ENCODE data around the gene ZNF335.

The ZNF335 gene

DNA sequence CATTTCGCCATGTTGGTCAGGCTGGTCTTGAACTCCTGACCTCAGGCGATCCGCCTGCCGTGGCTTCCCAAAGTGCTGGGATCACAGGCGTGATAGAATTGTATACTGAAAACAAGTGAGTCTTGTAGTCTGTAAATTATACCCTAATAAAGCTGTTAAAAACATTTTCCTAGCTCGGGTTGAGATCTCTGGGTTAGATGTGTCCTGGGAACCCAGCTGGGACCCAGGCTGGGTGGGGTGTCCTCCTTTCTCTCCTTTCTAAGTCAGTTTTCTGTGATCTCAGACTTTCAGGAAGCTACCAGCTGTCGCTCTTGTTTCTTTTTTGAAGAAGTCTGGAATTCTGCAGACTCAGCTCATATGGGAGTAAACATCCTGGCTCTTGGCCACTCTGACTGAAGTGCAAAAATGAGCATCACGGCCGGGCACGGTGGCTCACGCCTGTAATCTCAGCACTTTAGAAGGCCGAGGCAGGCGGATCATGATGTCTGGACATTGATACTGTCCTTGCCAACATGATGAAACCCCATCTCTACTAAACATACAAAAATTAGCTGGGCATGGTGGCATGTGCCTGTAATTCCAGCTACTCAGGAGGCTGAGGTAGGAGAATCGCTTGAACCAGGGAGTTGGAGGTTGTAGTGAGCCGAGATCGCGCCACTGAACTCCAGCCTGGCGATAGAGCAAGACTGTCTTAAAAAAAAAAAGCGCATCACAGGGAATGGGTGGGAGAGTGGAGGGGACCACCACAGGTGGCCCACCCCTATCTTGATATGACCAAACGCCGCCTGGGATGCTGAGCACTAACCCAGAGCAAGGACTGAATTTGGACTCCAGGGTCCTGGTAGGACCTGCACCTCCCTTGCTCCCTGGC, 47.4 kb downstream of the ZNF335 start:
- no peak for TF ChIP-seq ZFX (IDR thresholded peaks at IDR 0.05)
- TF ChIP-seq, protein P1, sequence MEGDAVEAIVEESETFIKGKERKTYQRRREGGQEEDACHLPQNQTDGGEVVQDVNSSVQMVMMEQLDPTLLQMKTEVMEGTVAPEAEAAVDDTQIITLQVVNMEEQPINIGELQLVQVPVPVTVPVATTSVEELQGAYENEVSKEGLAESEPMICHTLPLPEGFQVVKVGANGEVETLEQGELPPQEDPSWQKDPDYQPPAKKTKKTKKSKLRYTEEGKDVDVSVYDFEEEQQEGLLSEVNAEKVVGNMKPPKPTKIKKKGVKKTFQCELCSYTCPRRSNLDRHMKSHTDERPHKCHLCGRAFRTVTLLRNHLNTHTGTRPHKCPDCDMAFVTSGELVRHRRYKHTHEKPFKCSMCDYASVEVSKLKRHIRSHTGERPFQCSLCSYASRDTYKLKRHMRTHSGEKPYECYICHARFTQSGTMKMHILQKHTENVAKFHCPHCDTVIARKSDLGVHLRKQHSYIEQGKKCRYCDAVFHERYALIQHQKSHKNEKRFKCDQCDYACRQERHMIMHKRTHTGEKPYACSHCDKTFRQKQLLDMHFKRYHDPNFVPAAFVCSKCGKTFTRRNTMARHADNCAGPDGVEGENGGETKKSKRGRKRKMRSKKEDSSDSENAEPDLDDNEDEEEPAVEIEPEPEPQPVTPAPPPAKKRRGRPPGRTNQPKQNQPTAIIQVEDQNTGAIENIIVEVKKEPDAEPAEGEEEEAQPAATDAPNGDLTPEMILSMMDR (conservative IDR thresholded peaks at IDR 0.05): no peak
- H3K27ac ChIP-seq: peak overlapping the region; percentile 8; the same call in 1 of the 2 replicates

DNA sequence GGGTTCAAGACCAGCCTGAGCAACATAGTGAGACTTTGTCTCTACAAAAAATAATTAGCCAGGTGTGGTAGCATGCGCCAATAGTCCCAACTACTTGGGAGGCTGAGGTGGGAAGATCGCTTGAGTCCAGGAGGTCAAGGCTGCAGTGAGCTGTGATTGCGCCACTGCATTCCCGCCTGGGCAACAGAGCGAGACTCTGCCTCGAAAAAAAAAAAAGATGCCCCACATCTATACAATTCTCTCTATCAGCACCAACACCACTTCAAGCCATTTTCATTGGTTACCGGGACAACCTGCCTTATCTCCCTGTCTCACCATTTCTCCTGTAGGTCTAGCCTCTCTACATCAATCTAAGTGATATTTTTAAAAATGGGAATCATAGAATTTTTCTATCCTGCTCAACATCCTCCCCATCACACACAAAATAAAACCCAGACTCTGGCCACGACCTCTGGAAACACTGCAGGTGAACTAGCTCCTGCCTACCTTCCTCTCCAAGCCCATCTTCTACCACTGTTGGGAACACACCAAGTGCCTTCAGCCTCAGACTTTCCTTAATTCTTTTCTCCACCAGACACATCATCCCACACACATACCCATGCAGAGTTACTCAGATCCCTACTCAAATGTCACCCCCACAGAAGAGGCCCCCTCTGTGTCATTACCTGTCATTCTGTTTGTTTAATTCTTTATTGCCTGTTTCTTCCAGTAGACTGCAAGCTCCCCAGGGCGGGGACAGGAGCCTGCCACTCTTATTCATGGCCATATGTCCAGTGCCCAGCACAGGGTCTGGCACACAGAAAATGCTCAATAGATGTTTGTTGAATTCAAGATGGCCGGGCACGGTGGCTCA, 50.4 kb downstream of the ZNF335 start:
- no peak overlapping the region for H3K27ac ChIP-seq
- TF ChIP-seq, protein P1 (conservative IDR thresholded peaks at IDR 0.05): no peak
- no peak for TF ChIP-seq ZFX (IDR thresholded peaks at IDR 0.05)

DNA sequence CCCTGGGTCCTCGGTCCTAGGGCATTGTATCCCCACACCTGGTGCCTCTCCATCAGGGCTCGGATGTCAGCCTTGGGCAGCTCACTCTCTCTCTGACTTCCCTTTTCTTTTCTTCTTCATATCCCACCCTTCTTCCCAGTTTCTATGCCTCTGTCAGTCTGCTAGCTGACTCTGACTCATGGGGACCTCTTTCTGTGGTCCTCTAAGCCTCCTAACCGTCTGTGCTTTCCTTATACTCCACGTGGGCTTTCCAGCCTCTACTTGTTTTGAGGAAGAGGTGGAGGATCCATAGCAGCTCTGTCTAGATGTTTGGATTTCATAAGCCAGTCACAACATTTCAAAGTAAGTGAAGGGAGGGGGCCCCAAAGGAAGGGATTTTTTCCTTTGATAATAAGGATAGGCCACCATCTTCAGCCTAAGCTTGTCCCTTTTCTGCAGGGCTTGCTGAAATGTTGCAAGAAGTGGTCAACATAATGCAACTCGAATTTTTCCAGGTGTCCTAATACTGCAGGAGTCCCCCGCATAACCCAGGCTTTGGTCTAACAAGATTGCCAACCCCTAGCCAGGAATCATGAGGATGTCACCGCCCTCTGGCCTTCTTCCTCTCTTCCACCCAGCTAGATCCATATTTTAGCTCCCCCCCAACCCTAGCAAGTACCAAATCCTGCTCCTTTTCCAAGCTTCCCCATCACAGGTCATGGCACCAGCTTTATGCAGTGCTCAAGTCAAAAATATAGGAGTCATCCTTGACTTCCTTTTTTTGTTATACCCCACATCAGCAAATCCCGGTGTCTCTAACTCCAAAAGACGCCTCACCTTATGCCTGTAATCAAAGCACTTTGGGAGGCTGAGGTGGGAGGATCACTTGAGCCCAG, 51.3 kb downstream of the ZNF335 start:
- TF ChIP-seq ZFX (IDR thresholded peaks at IDR 0.05): no peak
- TF ChIP-seq, protein P1 (conservative IDR thresholded peaks at IDR 0.05): no peak
- H3K27ac ChIP-seq: no peak overlapping the region

DNA sequence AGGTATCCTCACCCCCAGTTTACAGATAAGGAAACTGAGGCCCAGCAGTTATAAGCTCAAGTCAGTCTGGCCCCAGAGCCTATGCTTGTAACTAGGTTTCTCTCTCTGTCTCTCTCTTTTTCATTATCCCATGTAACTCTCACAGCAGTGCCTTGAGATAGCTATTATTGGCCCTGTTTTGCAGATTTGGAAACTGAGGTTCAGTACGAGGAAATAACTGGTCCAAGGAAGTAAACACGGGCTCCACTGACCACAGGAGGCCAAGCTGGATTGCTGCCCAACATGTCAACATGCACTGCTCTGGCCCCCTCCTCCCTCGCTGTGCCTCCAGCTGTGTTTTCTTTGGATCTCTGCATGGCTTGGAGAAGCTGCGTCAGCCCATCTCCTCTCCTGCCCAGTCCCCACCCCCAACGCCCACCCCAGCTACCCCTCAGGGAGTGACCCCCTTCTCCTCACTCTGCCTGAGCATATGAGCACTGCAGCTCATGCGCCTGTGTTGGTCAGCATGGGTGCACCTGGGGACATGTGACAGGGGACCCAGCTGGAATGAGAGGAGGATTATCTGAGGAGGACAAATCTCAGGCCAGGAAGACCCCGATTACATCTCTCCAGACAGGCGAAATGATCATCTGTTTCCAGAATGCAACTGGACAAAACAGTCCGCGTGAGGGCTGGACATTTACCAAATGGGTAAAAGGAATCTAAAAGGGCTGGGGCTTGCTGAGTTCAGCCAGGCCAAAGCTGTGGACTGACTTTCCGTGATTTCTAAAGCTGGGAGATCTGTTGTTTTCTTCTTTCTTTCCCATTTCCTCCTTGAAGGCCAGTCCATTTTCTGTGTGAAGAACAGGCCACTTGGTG, 52.2 kb downstream of the ZNF335 start:
- H3K27ac ChIP-seq: 0 out of 2 replicates have a peak overlapping the region, but pooled peaks have one; percentile 2
- TF ChIP-seq ZFX (IDR thresholded peaks at IDR 0.05): no peak
- TF ChIP-seq, protein P1 (conservative IDR thresholded peaks at IDR 0.05): no peak

DNA sequence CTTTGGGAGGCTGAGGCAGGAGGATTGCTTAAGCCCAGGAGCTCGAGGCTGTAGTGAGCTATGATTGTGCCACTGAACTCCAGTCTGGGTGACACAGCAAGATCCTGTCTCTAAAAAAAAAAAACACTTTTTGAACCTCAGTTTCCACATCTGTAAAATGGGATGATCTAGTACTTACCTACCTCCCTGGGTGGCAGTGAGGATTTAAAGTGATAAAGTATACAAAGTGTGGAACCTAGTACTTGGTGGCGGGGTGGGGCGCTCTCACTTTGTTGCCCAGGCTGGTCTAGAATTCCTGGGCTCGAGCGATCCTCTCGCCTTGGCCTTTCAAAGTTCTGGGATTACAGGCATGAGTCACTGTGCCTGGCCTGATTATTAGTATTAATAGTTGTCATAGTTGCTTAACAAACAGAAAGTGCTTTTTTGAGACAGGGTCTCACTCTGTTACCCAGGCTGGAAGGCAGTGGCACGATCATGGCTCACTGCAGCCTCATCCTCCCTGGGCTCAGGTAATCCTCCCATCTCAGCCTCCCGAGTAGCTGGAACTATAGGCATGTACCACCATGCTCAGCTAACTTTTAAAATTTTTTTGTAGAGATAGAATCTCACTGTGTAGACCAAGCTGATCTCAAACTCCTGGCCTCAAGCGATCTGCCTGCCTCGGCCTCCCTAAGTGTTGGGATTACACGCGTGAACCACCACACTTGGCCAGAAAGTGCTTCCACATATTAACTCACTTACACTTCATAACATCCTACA, 53.0 kb downstream of the ZNF335 start:
- TF ChIP-seq ZFX (IDR thresholded peaks at IDR 0.05): no peak
- TF ChIP-seq, protein P1 (conservative IDR thresholded peaks at IDR 0.05): no peak
- H3K27ac ChIP-seq: no peak overlapping the region
